ENCODE results near the gene FUZ. TPM values are rescaled to one million over a fixed set of nuclear protein-coding genes. Genes with fewer than 3 reads are reported as not detected.

The FUZ gene
- polyA plus RNA-seq, 1 of the 3 experiments (the other 2 are of a cell fraction), result 29.9 TPM

DNA sequence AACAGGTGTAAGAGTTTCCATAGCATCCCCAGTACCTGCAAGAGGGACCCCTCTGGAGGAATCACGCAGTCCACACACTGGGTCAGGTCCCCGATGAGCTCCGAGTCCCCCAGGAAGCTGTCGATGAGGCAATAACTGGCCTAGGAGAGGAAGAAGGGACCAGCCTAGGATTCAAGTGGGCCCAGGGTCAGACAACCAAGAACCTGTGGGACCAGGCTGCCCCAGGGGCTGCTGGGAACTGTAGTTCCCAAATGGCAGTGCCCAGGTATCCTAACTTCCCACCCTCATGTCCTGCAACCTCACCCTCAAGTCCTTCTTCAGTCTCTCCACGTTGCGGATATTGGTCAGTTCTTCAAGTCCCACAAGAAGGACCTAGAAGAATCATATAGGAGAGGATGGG is 1.8 kb downstream of the FUZ start:
- 100% methylated on average over 4 of the region's 6 CpGs for WGBS (ENCODE audit: low lambda C conversion rate)
- Histone ChIP-seq H3K9ac (no peak overlapping the region), H3K4me1 (ENCODE audit: control insufficient read depth in 1 of 2, insufficient read depth in 2 of 2, low read depth in 1 of 2, low read length in 1 of 2) (peaks cover 12 to 19% of the 10 kb centered on the region in 2 experiments), H3K36me3 (replicated peaks in 1 of 2; ENCODE audit: control insufficient read depth in 1 of 2, insufficient read depth in 2 of 2, low read length in 1 of 2) (peaks cover 3 to 9% of the 10 kb centered on the region in 2 experiments), H3K4me2 (no peak overlapping the region), H4K20me1 (ENCODE audit: insufficient read depth) (peaks cover 4% of the 10 kb centered on the region; the same call in 1 of the 2 replicates), H3K4me3 (ENCODE audit: low read depth in 2 of 2, low read length in 1 of 2) (no peak overlapping the region), H3K79me2 (ENCODE audit: insufficient read depth) (no peaks in the 10 kb centered on the region), H3F3A (replicated peaks; ENCODE audit: insufficient read depth) (peaks cover 22% of the 10 kb centered on the region), H3K27ac (ENCODE audit: low read depth in 2 of 2, low read length in 1 of 2) (no peak overlapping the region), H3K9me2 (no peaks in the 10 kb centered on the region), H2AFZ (ENCODE audit: low read depth) (no peak overlapping the region), H3K27me3 (ENCODE audit: insufficient read depth) (no peaks in the 10 kb centered on the region), H3K9me3 (no peaks in the 10 kb centered on the region)
- ChIA-PET POLR2A (no interaction called here), CTCF (interaction anchor here (0.6 kb wide), 1 partner anchor 135 kb away, joined by 3 read pairs; no protein-coding TSS in a partner anchor)
- TF ChIP-seq, protein P1, sequence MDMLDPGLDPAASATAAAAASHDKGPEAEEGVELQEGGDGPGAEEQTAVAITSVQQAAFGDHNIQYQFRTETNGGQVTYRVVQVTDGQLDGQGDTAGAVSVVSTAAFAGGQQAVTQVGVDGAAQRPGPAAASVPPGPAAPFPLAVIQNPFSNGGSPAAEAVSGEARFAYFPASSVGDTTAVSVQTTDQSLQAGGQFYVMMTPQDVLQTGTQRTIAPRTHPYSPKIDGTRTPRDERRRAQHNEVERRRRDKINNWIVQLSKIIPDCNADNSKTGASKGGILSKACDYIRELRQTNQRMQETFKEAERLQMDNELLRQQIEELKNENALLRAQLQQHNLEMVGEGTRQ (IDR thresholded peaks at IDR 0.05; ENCODE audit: borderline replicate concordance, low read depth, low read length), result no peak
- no peak for TF ChIP-seq RFX5 (IDR thresholded peaks at IDR 0.05; ENCODE audit: low read length)
- TF ChIP-seq SMC3 (IDR thresholded peaks at IDR 0.05; ENCODE audit: low read depth, low read length), result no peak
- TF ChIP-seq FOXJ3 (CRISPR knock-in tag; IDR thresholded peaks at IDR 0.05), result no peak
- TF ChIP-seq MXI1 (IDR thresholded peaks at IDR 0.05; ENCODE audit: low read depth, low read length), result no peak
- no peak for TF ChIP-seq NRF1 (IDR thresholded peaks at IDR 0.05; ENCODE audit: low read depth, low read length)
- no peak for DNase-seq

DNA sequence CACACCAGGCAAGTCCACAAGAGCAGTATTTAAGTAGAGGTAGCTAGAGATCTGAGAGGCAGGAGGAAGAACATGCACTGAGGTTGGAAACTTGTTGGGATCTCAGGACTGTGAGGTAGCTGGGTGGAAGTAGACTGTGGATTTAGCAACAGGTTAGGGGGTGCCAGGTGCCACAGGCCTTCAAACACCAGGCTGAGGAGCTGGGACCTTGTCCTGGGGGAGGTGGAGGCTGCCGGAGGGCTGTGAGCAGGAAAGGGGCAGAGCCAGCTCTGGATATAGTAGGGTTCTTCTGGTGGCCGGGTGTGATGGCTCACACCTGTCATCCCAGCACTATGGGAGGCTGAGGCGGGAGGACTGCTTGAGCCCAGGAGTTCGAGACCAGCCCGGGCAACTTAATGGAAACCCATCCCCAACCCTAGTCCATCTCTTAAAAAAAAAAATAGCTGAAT is 3.1 kb downstream of the FUZ start:
- DNase-seq, result no peak
- no peaks in the 10 kb centered on the region for H3K9me3 ChIP-seq
- CTCF ChIA-PET, result interaction anchor here (0.7 to 2.0 kb wide), 7 partner anchors 9 to 120 kb away, joined by 3 to 8 read pairs (median 4); partner anchors contain the start of genes CPT1C and PTOV1
- no peaks in the 10 kb centered on the region for H3K79me2 ChIP-seq (ENCODE audit: insufficient read depth)
- POLR2A ChIA-PET, result interaction anchor here (2.1 kb wide), 1 partner anchor 41 kb away, joined by 7 read pairs; the partner anchor contains the start of gene PTOV1
- peak overlapping the region; percentile 62; the same call in 1 of the 2 replicates for H3K9ac ChIP-seq
- H3K4me1 ChIP-seq (ENCODE audit: control insufficient read depth in 1 of 2, insufficient read depth in 2 of 2, low read depth in 1 of 2, low read length in 1 of 2), result peaks cover 12 to 19% of the 10 kb centered on the region in 2 experiments
- H2AFZ ChIP-seq (ENCODE audit: low read depth), result no peak overlapping the region
- H3F3A ChIP-seq (replicated peaks; ENCODE audit: insufficient read depth), result peaks cover 25% of the 10 kb centered on the region
- H3K27ac ChIP-seq (ENCODE audit: low read depth in 2 of 2, low read length in 1 of 2), result peak overlapping the region; percentile 36 to 78; a peak in 3 of 4 replicates
- 92% methylated on average over 5 of the region's 5 CpGs for WGBS (ENCODE audit: low lambda C conversion rate)
- H4K20me1 ChIP-seq (ENCODE audit: insufficient read depth), result peaks cover 4% of the 10 kb centered on the region; the same call in 1 of the 2 replicates
- H3K36me3 ChIP-seq (replicated peaks in 1 of 2; ENCODE audit: control insufficient read depth in 1 of 2, insufficient read depth in 2 of 2, low read length in 1 of 2), result peaks cover 3 to 14% of the 10 kb centered on the region in 2 experiments
- peak overlapping the region; percentile 97 for H3K4me2 ChIP-seq
- peak overlapping the region; percentile 59 to 71; a peak in 3 of 4 replicates for H3K4me3 ChIP-seq (ENCODE audit: low read depth in 2 of 2, low read length in 1 of 2)
- no peak for TF ChIP-seq FOSL2 (IDR thresholded peaks at IDR 0.05; ENCODE audit: borderline replicate concordance, low read depth)
- TF ChIP-seq NRF1 (IDR thresholded peaks at IDR 0.05; ENCODE audit: low read depth, low read length), result no peak
- TF ChIP-seq MEF2A (IDR thresholded peaks at IDR 0.05; ENCODE audit: borderline replicate concordance, low read depth), result no peak
- TF ChIP-seq, protein P2, sequence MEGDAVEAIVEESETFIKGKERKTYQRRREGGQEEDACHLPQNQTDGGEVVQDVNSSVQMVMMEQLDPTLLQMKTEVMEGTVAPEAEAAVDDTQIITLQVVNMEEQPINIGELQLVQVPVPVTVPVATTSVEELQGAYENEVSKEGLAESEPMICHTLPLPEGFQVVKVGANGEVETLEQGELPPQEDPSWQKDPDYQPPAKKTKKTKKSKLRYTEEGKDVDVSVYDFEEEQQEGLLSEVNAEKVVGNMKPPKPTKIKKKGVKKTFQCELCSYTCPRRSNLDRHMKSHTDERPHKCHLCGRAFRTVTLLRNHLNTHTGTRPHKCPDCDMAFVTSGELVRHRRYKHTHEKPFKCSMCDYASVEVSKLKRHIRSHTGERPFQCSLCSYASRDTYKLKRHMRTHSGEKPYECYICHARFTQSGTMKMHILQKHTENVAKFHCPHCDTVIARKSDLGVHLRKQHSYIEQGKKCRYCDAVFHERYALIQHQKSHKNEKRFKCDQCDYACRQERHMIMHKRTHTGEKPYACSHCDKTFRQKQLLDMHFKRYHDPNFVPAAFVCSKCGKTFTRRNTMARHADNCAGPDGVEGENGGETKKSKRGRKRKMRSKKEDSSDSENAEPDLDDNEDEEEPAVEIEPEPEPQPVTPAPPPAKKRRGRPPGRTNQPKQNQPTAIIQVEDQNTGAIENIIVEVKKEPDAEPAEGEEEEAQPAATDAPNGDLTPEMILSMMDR (IDR thresholded peaks at IDR 0.05), result no peak
- no peak for TF ChIP-seq RAD21 (IDR thresholded peaks at IDR 0.05; ENCODE audit: low read length)
- no peak for TF ChIP-seq SMC3 (IDR thresholded peaks at IDR 0.05; ENCODE audit: low read depth, low read length)
- TF ChIP-seq TEAD4 (IDR thresholded peaks at IDR 0.05; ENCODE audit: borderline replicate concordance, insufficient read depth), result no peak
- TF ChIP-seq RCOR1 (IDR thresholded peaks at IDR 0.05; ENCODE audit: low read length), result no peak
- TF ChIP-seq, protein P3, sequence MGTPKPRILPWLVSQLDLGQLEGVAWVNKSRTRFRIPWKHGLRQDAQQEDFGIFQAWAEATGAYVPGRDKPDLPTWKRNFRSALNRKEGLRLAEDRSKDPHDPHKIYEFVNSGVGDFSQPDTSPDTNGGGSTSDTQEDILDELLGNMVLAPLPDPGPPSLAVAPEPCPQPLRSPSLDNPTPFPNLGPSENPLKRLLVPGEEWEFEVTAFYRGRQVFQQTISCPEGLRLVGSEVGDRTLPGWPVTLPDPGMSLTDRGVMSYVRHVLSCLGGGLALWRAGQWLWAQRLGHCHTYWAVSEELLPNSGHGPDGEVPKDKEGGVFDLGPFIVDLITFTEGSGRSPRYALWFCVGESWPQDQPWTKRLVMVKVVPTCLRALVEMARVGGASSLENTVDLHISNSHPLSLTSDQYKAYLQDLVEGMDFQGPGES (IDR thresholded peaks at IDR 0.05; ENCODE audit: low read depth, low read length), result no peak
- no peak for TF ChIP-seq RFX5 (IDR thresholded peaks at IDR 0.05; ENCODE audit: low read length)
- no peak for TF ChIP-seq NFIC (IDR thresholded peaks at IDR 0.05; ENCODE audit: borderline replicate concordance)
- no peak for TF ChIP-seq ELF1 (IDR thresholded peaks at IDR 0.05)
- H3K27me3 ChIP-seq (ENCODE audit: insufficient read depth), result no peaks in the 10 kb centered on the region
- no peaks in the 10 kb centered on the region for H3K9me2 ChIP-seq

Measured in SK-N-SH (cell line).